Keratinocyte (primary cell): ENCODE measurements around the gene ANTXR2. TPM values are rescaled to one million over a fixed set of nuclear protein-coding genes. Genes with fewer than 3 reads are reported as not detected.

Source experiments
- DNase-seq: peaks from one replicate; pipeline ENCODE4 v3.0.0-alpha.2; 2011; ENCODE audit warnings: low read depth, missing footprints, low spot score
- FAIRE-seq: peaks from 2 replicates; lab custom pipeline; 2011; peaks lifted over from hg19 to GRCh38; lab: Jason Lieb, UNC
- H2AFZ ChIP-seq: 2 replicates; pipeline ENCODE4 v1.6.0; 2012; ENCODE audit warnings: low read length, control low read depth, inconsistent platforms; ENCODE audit not compliant: control insufficient read depth
- H3K27ac ChIP-seq: 2 replicates; pipeline ENCODE4 v1.5.1; 2011; ENCODE audit warnings: low read length; ENCODE audit not compliant: control insufficient read depth, insufficient read depth
- H3K27me3 ChIP-seq: 3 replicates; pipeline ENCODE4 v1.6.0; 2011; ENCODE audit warnings: low read length; ENCODE audit not compliant: control insufficient read depth, insufficient read depth; ENCODE audit errors: extremely low read depth
- H3K36me3 ChIP-seq, 2 experiments: 2 replicates in 1 of 2; 3 replicates in 1 of 2; pipeline ENCODE4 v1.5.1; 2011; ENCODE audit warnings: low read length in 2 of 2, mild to moderate bottlenecking in 1 of 2; ENCODE audit not compliant: control insufficient read depth in 2 of 2, insufficient read depth in 2 of 2; ENCODE audit errors: extremely low read depth in 1 of 2
- H3K4me1 ChIP-seq: 3 replicates; pipeline ENCODE4 v1.5.1; 2011; ENCODE audit warnings: low read length; ENCODE audit not compliant: control insufficient read depth, insufficient read depth; ENCODE audit errors: extremely low read depth
- H3K4me2 ChIP-seq: 3 replicates; pipeline ENCODE4 v1.6.0; 2011; ENCODE audit warnings: low read depth, low read length; ENCODE audit not compliant: control insufficient read depth, insufficient read depth; ENCODE audit errors: extremely low read depth
- H3K4me3 ChIP-seq, 3 experiments: fragments of 200-600 bp in 1 of 3; sonication (generic) in 1 of 3; 2 replicates in 2 of 3; 3 replicates in 1 of 3; pipeline ENCODE4 v1.5.1; 2011 to 2016; ENCODE audit warnings: low read length in 3 of 3, mild to moderate bottlenecking in 3 of 3, control low read depth in 2 of 3, inconsistent platforms in 1 of 3, low read depth in 1 of 3, mixed read lengths in 1 of 3, mixed run types in 1 of 3, moderate library complexity in 1 of 3; ENCODE audit not compliant: control insufficient read depth in 2 of 3, insufficient read depth in 2 of 3; ENCODE audit errors: extremely low read depth in 1 of 3
- H3K79me2 ChIP-seq: 2 replicates; pipeline ENCODE4 v1.6.0; 2012; ENCODE audit warnings: low read length; ENCODE audit not compliant: control insufficient read depth, insufficient read depth
- H3K9ac ChIP-seq: 3 replicates; pipeline ENCODE4 v1.6.0; 2011; ENCODE audit warnings: low read length; ENCODE audit not compliant: control insufficient read depth, insufficient read depth; ENCODE audit errors: extremely low read depth
- H3K9me1 ChIP-seq: 3 replicates; pipeline ENCODE4 v1.6.0; 2011; ENCODE audit warnings: low read length; ENCODE audit not compliant: control insufficient read depth, insufficient read depth; ENCODE audit errors: extremely low read depth
- H3K9me3 ChIP-seq: 2 replicates; pipeline ENCODE4 v1.5.1; 2012; ENCODE audit warnings: low read depth, low read length; ENCODE audit not compliant: control insufficient read depth
- H4K20me1 ChIP-seq: 3 replicates; pipeline ENCODE4 v1.6.0; 2011; ENCODE audit warnings: low read length; ENCODE audit not compliant: control insufficient read depth, insufficient read depth; ENCODE audit errors: extremely low read depth
- CTCF ChIP-seq, 3 experiments: IDR thresholded peaks in 1 of 3; conservative IDR thresholded peaks in 1 of 3; optimal IDR thresholded peaks in 1 of 3; 2 replicates in 2 of 3; 3 replicates in 1 of 3; pipeline versions ENCODE3 to v1.5.1; 2011; ENCODE audit warnings: low read length in 3 of 3, mild to moderate bottlenecking in 3 of 3, moderate library complexity in 2 of 3, control low read depth in 1 of 3, inconsistent platforms in 1 of 3; ENCODE audit not compliant: insufficient read depth in 2 of 3; ENCODE audit errors: extremely low read depth in 1 of 3
- EZH2 ChIP-seq: IDR thresholded peaks from one replicate; pipeline ENCODE4 v1.6.1; 2012; ENCODE audit warnings: inconsistent platforms, mild to moderate bottlenecking, low read length, moderate library complexity
- dilution Hi-C: fragments of 300-500 bp; cut with MboI; formaldehyde crosslinking; loops from one replicate; pipeline ENCODE4 v1.7.0; 2020; ENCODE audit warnings: low sequenced_read_pairs; ENCODE audit not compliant: extremely low pct_ligation_motif_present
- polyA plus RNA-seq, 5 experiments: library from polyadenylated mRNA; depleted of rRNA in 3 of 5; stranded (reverse) in 3 of 5; stranded (forward) in 1 of 5; unstranded in 1 of 5; fragments of >200 nt; gene quantifications; 1 replicate in 1 of 5; 2 replicates in 3 of 5; 3 replicates in 1 of 5; pipeline versions ENCODE4 v1.2.1 to v1.2.3, GENCODE V29; 2011 to 2012; ENCODE audit warnings: missing spikeins in 2 of 5, low read depth in 1 of 5, low replicate concordance in 1 of 5

Gene ANTXR2
- polyA plus RNA-seq, 1 donor (not counting 4 experiments of a cell fraction or from before 2014, with no cell fraction given): 89.1 TPM

GRCh38 chr4:80036949-80037685, 35.9 kb downstream of the ANTXR2 start:
- H3K9ac ChIP-seq: no peak overlapping the region
- no peak overlapping the region for H2AFZ ChIP-seq
- H4K20me1 ChIP-seq: peaks cover 3% of the 10 kb centered on the region
- no peak overlapping the region for H3K4me3 ChIP-seq
- DNase-seq (no peak), FAIRE-seq (peak; percentile 23)
- H3K27me3 ChIP-seq: no peaks in the 10 kb centered on the region
- no peak overlapping the region for H3K4me2 ChIP-seq
- TF ChIP-seq EZH2 (no peak), CTCF (optimal IDR thresholded peaks at IDR 0.05 in 1 of 3, IDR thresholded peaks at IDR 0.05 in 1 of 3, conservative IDR thresholded peaks at IDR 0.05 in 1 of 3; ENCODE audit: extremely low read depth in 1 of 3, insufficient read depth in 2 of 3, low read length in 3 of 3) (no peak)
- no peak overlapping the region for H3K27ac ChIP-seq
- H3K4me1 ChIP-seq: no peaks in the 10 kb centered on the region
- dilution Hi-C loops: no loop called here
- H3K9me1 ChIP-seq: no peaks in the 10 kb centered on the region
- no peaks in the 10 kb centered on the region for H3K9me3 ChIP-seq
- H3K79me2 ChIP-seq: peaks cover 43% of the 10 kb centered on the region
- peaks cover 5 to 12% of the 10 kb centered on the region in 2 experiments for H3K36me3 ChIP-seq

- peaks cover 5 to 12% of the 10 kb centered on the region in 2 experiments for H3K36me3 ChIP-seq
- H2AFZ ChIP-seq: no peak overlapping the region
- no peak overlapping the region for H3K9ac ChIP-seq
- H3K27ac ChIP-seq: no peak overlapping the region
- TF ChIP-seq EZH2 (no peak), CTCF (optimal IDR thresholded peaks at IDR 0.05 in 1 of 3, IDR thresholded peaks at IDR 0.05 in 1 of 3, conservative IDR thresholded peaks at IDR 0.05 in 1 of 3; ENCODE audit: extremely low read depth in 1 of 3, insufficient read depth in 2 of 3, low read length in 3 of 3) (no peak)
- no peaks in the 10 kb centered on the region for H3K27me3 ChIP-seq
- dilution Hi-C loops: no loop called here
- H3K4me2 ChIP-seq: no peak overlapping the region
- DNase-seq (no peak), FAIRE-seq (no peak)
- H4K20me1 ChIP-seq: peaks cover 3% of the 10 kb centered on the region
- no peak overlapping the region for H3K4me3 ChIP-seq
- no peaks in the 10 kb centered on the region for H3K4me1 ChIP-seq
- H3K9me1 ChIP-seq: no peaks in the 10 kb centered on the region
- peaks cover 35% of the 10 kb centered on the region for H3K79me2 ChIP-seq
- no peaks in the 10 kb centered on the region for H3K9me3 ChIP-seq
Measured at GRCh38 chr4:80036306-80036705, 36.7 kb downstream of the ANTXR2 start.
